Measurements from ENCODE around the gene CCL5. TPM values are rescaled to one million over a fixed set of nuclear protein-coding genes. Genes with fewer than 3 reads are reported as not detected.

The CCL5 gene
- total RNA-seq, 1 experiment from 2014 or later = not detected

DNA sequence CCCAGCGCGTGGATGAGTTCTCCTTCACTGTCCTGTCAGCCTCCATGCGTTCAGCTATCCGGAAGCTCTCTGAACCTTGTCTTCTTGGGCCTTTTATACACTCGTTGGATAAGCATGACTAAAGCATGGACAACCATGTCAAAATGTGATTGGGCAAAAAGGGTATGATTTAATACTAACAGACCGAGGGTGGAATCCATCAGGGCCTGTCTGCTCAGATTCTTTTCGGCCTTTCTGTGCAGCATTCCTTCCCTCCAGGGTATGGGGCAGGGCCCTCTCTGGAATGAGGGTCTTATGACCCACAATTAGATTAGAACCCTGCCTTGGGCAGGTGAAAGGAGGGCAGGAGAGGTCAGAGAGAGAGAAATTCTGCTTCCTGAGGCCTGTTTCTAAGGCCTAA lies 14.0 kb upstream of the CCL5 start:
- Histone ChIP-seq H3K4ac (ENCODE audit: low read depth, low read length) (no peak overlapping the region), H2BK120ac (ENCODE audit: low read depth, low read length, poor library complexity, severe bottlenecking) (no peak overlapping the region), H3K79me2 (ENCODE audit: insufficient read depth, low read length) (no peaks in the 10 kb centered on the region), H3K18ac (ENCODE audit: insufficient read length, low read depth, low read length) (no peak overlapping the region), H2BK20ac (ENCODE audit: low read depth, low read length, poor library complexity, severe bottlenecking) (no peak overlapping the region), H4K8ac (replicated peaks; ENCODE audit: insufficient read length, low read depth, low read length) (no peak overlapping the region), H4K91ac (ENCODE audit: insufficient read length, low read depth, low read length) (no peak overlapping the region), H3K27me3 (ENCODE audit: insufficient read depth, low read length) (no peaks in the 10 kb centered on the region), H2BK12ac (ENCODE audit: insufficient read length, low read depth, low read length) (no peak overlapping the region), H4K20me1 (ENCODE audit: control insufficient read depth, insufficient read depth, insufficient read length) (no peaks in the 10 kb centered on the region), H2AFZ (ENCODE audit: low read length) (no peak overlapping the region), H3K9me3 (ENCODE audit: control insufficient read depth, low read depth, low read length) (no peaks in the 10 kb centered on the region), H3K14ac (ENCODE audit: insufficient read depth, low read length) (no peak overlapping the region), H2BK5ac (ENCODE audit: insufficient read length, low read length) (no peak overlapping the region), H3K23ac (ENCODE audit: insufficient read length, low read depth, low read length) (no peak overlapping the region), H3T11ph (ENCODE audit: low read length) (no peak overlapping the region), H3K79me1 (ENCODE audit: insufficient read depth, low read depth, low read length, poor library complexity, severe bottlenecking) (no peaks in the 10 kb centered on the region), H4K5ac (ENCODE audit: insufficient read length, low read depth, low read length) (no peak overlapping the region), H3K9ac (ENCODE audit: extremely low read depth, insufficient read length, low read length) (no peak overlapping the region), H2AK5ac (ENCODE audit: insufficient read length, low read length) (no peak overlapping the region), H3K56ac (ENCODE audit: insufficient read length, low read depth, low read length) (no peak overlapping the region), H3K23me2 (ENCODE audit: insufficient read length, low read depth, low read length, poor library complexity, severe bottlenecking) (no peaks in the 10 kb centered on the region), H3K4me2 (ENCODE audit: insufficient read depth, insufficient read length, low read length) (no peak overlapping the region), H3K27ac (ENCODE audit: insufficient read length, low read depth, low read length) (no peak overlapping the region), H2BK15ac (ENCODE audit: low read depth, low read length) (no peak overlapping the region), H3K4me1 (ENCODE audit: insufficient read depth, low read length) (peaks cover 2% of the 10 kb centered on the region; the same call in 1 of the 2 replicates)
- Mint-ChIP-seq H3K27me3 (ENCODE audit: low read depth) (no peaks in the 10 kb centered on the region; the same call in 1 of the 2 replicates), H3K4me3 (no peak overlapping the region), H3K9me3 (no peaks in the 10 kb centered on the region), H3K27ac (no peak overlapping the region), H3K4me1 (peaks cover 15 to 20% of the 10 kb centered on the region in 2 experiments), H3K36me3 (ENCODE audit: insufficient read depth in 1 of 3, low read depth in 3 of 3) (no peaks in the 10 kb centered on the region)
- no peak for DNase-seq
- TF ChIP-seq, protein P1, sequence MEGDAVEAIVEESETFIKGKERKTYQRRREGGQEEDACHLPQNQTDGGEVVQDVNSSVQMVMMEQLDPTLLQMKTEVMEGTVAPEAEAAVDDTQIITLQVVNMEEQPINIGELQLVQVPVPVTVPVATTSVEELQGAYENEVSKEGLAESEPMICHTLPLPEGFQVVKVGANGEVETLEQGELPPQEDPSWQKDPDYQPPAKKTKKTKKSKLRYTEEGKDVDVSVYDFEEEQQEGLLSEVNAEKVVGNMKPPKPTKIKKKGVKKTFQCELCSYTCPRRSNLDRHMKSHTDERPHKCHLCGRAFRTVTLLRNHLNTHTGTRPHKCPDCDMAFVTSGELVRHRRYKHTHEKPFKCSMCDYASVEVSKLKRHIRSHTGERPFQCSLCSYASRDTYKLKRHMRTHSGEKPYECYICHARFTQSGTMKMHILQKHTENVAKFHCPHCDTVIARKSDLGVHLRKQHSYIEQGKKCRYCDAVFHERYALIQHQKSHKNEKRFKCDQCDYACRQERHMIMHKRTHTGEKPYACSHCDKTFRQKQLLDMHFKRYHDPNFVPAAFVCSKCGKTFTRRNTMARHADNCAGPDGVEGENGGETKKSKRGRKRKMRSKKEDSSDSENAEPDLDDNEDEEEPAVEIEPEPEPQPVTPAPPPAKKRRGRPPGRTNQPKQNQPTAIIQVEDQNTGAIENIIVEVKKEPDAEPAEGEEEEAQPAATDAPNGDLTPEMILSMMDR (conservative IDR thresholded peaks at IDR 0.05) = no peak
- WGBS (ENCODE audit: extremely low coverage, insufficient read length, low lambda C conversion rate) = no CpG with 5 or more reads among the region's 7 CpGs

All from H9 (cell line).